Smooth muscle cell (in vitro differentiated cells): Measurements from ENCODE around the gene AGPS. TPM values are rescaled to one million over a fixed set of nuclear protein-coding genes. Genes with fewer than 3 reads are reported as not detected.

Experiments
- DNase-seq: peaks from one replicate; lab custom pipeline; 2025; ENCODE audit not compliant: unreplicated experiment; lab: John Stamatoyannopoulos, UW
- H2AFZ ChIP-seq: fragments of 200-600 bp; sonication (generic); 2 replicates; pipeline ENCODE4 v1.6.0; 2016; ENCODE audit warnings: antibody characterized with exemption, low read depth, mild to moderate bottlenecking
- H3F3A ChIP-seq: fragments of 200-600 bp; sonication (generic); 2 replicates; pipeline ENCODE4 v1.6.0; 2017; ENCODE audit warnings: antibody characterized with exemption, low read depth
- H3K27ac ChIP-seq: fragments of 200-600 bp; sonication (generic); 2 replicates; pipeline ENCODE4 v1.5.1; 2016; ENCODE audit warnings: low read depth, mild to moderate bottlenecking
- H3K27me3 ChIP-seq: fragments of 200-600 bp; sonication (generic); 2 replicates; pipeline ENCODE4 v1.6.1; 2016; ENCODE audit warnings: low read depth, mild to moderate bottlenecking
- H3K36me3 ChIP-seq: fragments of 200-600 bp; sonication (generic); 2 replicates; pipeline ENCODE4 v1.5.1; 2016; ENCODE audit warnings: low read depth
- H3K4me1 ChIP-seq: fragments of 200-600 bp; sonication (generic); 2 replicates; pipeline ENCODE4 v1.5.1; 2016; ENCODE audit warnings: low read depth
- H3K4me2 ChIP-seq: fragments of 200-600 bp; sonication (generic); 2 replicates; pipeline ENCODE4 v1.6.0; 2016; ENCODE audit warnings: mild to moderate bottlenecking
- H3K4me3 ChIP-seq: fragments of 200-600 bp; sonication (generic); 2 replicates; pipeline ENCODE4 v1.5.1; 2016; ENCODE audit warnings: mild to moderate bottlenecking
- H3K79me2 ChIP-seq: fragments of 200-600 bp; sonication (generic); 2 replicates; pipeline ENCODE4 v1.6.0; 2016; ENCODE audit warnings: low read depth, mild to moderate bottlenecking
- H3K9ac ChIP-seq: fragments of 200-600 bp; sonication (generic); 2 replicates; pipeline ENCODE4 v1.6.0; 2016; ENCODE audit warnings: low read depth
- H3K9me3 ChIP-seq: fragments of 200-600 bp; sonication (generic); replicated peaks from 2 replicates; pipeline ENCODE4 v1.5.1; 2016; ENCODE audit warnings: low read depth
- H4K20me1 ChIP-seq: fragments of 200-600 bp; sonication (generic); 2 replicates; pipeline ENCODE4 v1.6.0; 2016; ENCODE audit warnings: low read depth
- CTCF ChIP-seq: fragments of 200-600 bp; sonication (generic); IDR thresholded peaks from 2 replicates; pipeline ENCODE4 v1.5.1; 2017; ENCODE audit warnings: borderline replicate concordance, mild to moderate bottlenecking, antibody characterized with exemption; ENCODE audit not compliant: insufficient read depth, poor library complexity, severe bottlenecking
- WGBS: methylation state at CpG from one replicate; pipeline ENCODE4 v1.1.7; 2016; ENCODE audit warnings: low lambda C conversion rate; 5-methylcytosine and 5-hydroxymethylcytosine counted together
- polyA plus RNA-seq: library from polyadenylated mRNA; unstranded; fragments of >200 nt; fragmentation: Nextera tagmentation; extraction: Ambion mirVana; gene quantifications from 2 replicates; pipeline ENCODE4 v1.2.1, GENCODE V29; 2016
- total RNA-seq: library from RNA; depleted of rRNA; stranded (reverse); fragments of >200 nt; gene quantifications from 2 replicates; pipeline ENCODE4 v1.2.3, GENCODE V29; 2014

Gene AGPS
- total and polyA plus RNA-seq, 2 experiments from 2014 or later: 19.5 to 41.4 TPM

DNA sequence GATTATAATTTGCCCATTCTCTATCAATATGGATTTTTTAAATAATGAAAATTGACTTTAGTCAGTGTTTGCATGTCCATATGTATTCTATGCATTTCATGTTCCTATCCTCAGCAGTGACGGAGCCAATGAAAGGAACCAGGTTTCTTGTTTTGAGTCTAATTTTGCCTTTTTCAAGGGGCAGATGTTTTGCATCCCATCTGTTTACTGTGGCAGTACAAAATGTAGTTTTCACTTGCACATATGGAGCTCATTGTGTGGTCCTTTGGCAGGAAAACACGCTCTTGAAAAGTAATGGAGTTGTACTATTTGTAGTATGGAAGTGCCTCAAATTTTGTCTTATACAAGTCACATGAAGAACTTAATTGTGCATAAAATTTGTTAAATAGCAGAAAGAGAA lies 127.8 kb downstream of the AGPS start:
- Histone ChIP-seq H3K9me3 (no peaks in the 10 kb centered on the region), H3K79me2 (no peaks in the 10 kb centered on the region), H3K9ac (no peak overlapping the region), H3K27me3 (no peaks in the 10 kb centered on the region), H3K4me3 (no peak overlapping the region), H3F3A (no peaks in the 10 kb centered on the region), H3K36me3 (peaks cover 6% of the 10 kb centered on the region), H3K27ac (no peak overlapping the region), H3K4me1 (no peaks in the 10 kb centered on the region), H4K20me1 (peaks cover 8% of the 10 kb centered on the region), H2AFZ (no peak overlapping the region), H3K4me2 (no peak overlapping the region)
- no peak for TF ChIP-seq CTCF
- 95% methylated on average over 2 of the region's 2 CpGs for WGBS
- no peak for DNase-seq

- Histone ChIP-seq H2AFZ (no peak overlapping the region), H3K36me3 (peaks cover 3% of the 10 kb centered on the region), H3K4me2 (no peak overlapping the region), H3K9ac (no peak overlapping the region), H3K4me1 (no peaks in the 10 kb centered on the region), H3K4me3 (no peak overlapping the region), H3K79me2 (no peaks in the 10 kb centered on the region), H3K27me3 (no peaks in the 10 kb centered on the region), H3K9me3 (no peaks in the 10 kb centered on the region), H3K27ac (no peak overlapping the region), H3F3A (no peaks in the 10 kb centered on the region), H4K20me1 (peaks cover 8% of the 10 kb centered on the region)
- 90% methylated on average over 3 of the region's 3 CpGs for WGBS
- no peak for TF ChIP-seq CTCF
- no peak for DNase-seq
Measured at GRCh38 chr2:177523781-177524180, 131.2 kb downstream of the AGPS start.

GRCh38 chr2:177525351-177525924 lies 132.9 kb downstream of the AGPS start:
- 85% methylated on average over 3 of the region's 3 CpGs for WGBS
- DNase-seq: no peak

More at GRCh38 chr2:177525351-177525924, 132.9 kb downstream of the AGPS start:
- Histone ChIP-seq H3K9ac (no peak overlapping the region), H3K36me3 (peaks cover 3% of the 10 kb centered on the region), H3K4me1 (no peaks in the 10 kb centered on the region), H3F3A (peaks cover 5% of the 10 kb centered on the region), H2AFZ (no peak overlapping the region), H3K4me2 (no peak overlapping the region), H3K27ac (no peak overlapping the region), H3K9me3 (no peaks in the 10 kb centered on the region), H3K27me3 (no peaks in the 10 kb centered on the region), H3K4me3 (no peak overlapping the region), H3K79me2 (no peaks in the 10 kb centered on the region), H4K20me1 (peaks cover under 1% of the 10 kb centered on the region)
- TF ChIP-seq CTCF: no peak
